ENCODE results near the gene STARD7. TPM values are rescaled to one million over a fixed set of nuclear protein-coding genes. Genes with fewer than 3 reads are reported as not detected.
"Not testable (repeated sequence)": the region's sequence is repeated elsewhere in the genome, so short reads cannot be mapped to it uniquely, and the experiment has no call there.

Gene STARD7
- total RNA-seq, 1 donor from 2014 or later = 66.1 TPM

- ATAC-seq = not testable (repeated sequence)
Measured at GRCh38 chr2:96160366-96160765, 48.3 kb downstream of the STARD7 start.

GRCh38 chr2:96159084-96159830, 49.4 kb downstream of the STARD7 start:
- no peak for ATAC-seq

- no peak for ATAC-seq
Measured at GRCh38 chr2:96158554-96158940, 50.1 kb downstream of the STARD7 start.

- ATAC-seq = peak; percentile 17
Measured at GRCh38 chr2:96157649-96158553, 50.7 kb downstream of the STARD7 start.

- no peak for ATAC-seq
Measured at GRCh38 chr2:96156926-96157648, 51.5 kb downstream of the STARD7 start.

- ATAC-seq = no peak
Measured at GRCh38 chr2:96156011-96156820, 52.4 kb downstream of the STARD7 start.

- no peak for ATAC-seq
Measured at GRCh38 chr2:96154506-96155380, 53.9 kb downstream of the STARD7 start.

- ATAC-seq = no peak
Measured at GRCh38 chr2:96153991-96154431, 54.6 kb downstream of the STARD7 start.

GRCh38 chr2:96153291-96153713, 55.3 kb downstream of the STARD7 start:
- no peak for ATAC-seq

GRCh38 chr2:96152304-96153161, 56.1 kb downstream of the STARD7 start:
- no peak for ATAC-seq

- ATAC-seq = no peak
Measured at GRCh38 chr2:96151595-96152303, 56.9 kb downstream of the STARD7 start.

GRCh38 chr2:96150791-96151594, 57.6 kb downstream of the STARD7 start:
- ATAC-seq = no peak

GRCh38 chr2:96150007-96150640, 58.5 kb downstream of the STARD7 start:
- ATAC-seq = no peak

GRCh38 chr2:96148410-96149217, 60.0 kb downstream of the STARD7 start:
- ATAC-seq = peak; percentile 83

GRCh38 chr2:96147593-96148201, 60.9 kb downstream of the STARD7 start:
- ATAC-seq = no peak

GRCh38 chr2:96146881-96147592, 61.6 kb downstream of the STARD7 start:
- ATAC-seq = no peak
